GM19099 (cell line): ENCODE data around the gene PLAGL2.

ENCODE experiments used
- POLR2A ChIP-seq: IDR thresholded peaks from 3 replicates; pipeline ENCODE4 v1.6.1; 2011; ENCODE audit warnings: low read depth; ENCODE audit not compliant: insufficient read length; ENCODE audit errors: extremely low read depth

The PLAGL2 gene

GRCh38 chr20:32207626-32208498 is at the start of gene PLAGL2, which contains the start of gene POFUT1:
Gene PLAGL2 (minus strand): TSS chr20:32207743. CDS start chr20:32202178, 5,565 bp downstream.
Gene POFUT1 (plus strand): TSS chr20:32207880. CDS start chr20:32207942, 62 bp downstream.
- peak; percentile 91 for TF ChIP-seq POLR2A

- TF ChIP-seq POLR2A = no peak
Measured at GRCh38 chr20:32252189-32252588, 44.6 kb upstream of the PLAGL2 start.

GRCh38 chr20:32251470-32251869 is 43.9 kb upstream of the PLAGL2 start:
- TF ChIP-seq POLR2A = no peak

GRCh38 chr20:32249030-32249738 is 41.6 kb upstream of the PLAGL2 start:
- TF ChIP-seq POLR2A = no peak

- TF ChIP-seq POLR2A = no peak
Measured at GRCh38 chr20:32248043-32248442, 40.5 kb upstream of the PLAGL2 start.

GRCh38 chr20:32244959-32245358 is 37.4 kb upstream of the PLAGL2 start:
- no peak for TF ChIP-seq POLR2A

GRCh38 chr20:32244150-32244823 is 36.7 kb upstream of the PLAGL2 start:
- no peak for TF ChIP-seq POLR2A

- no peak for TF ChIP-seq POLR2A
Measured at GRCh38 chr20:32241807-32242206, 34.3 kb upstream of the PLAGL2 start.

- TF ChIP-seq POLR2A = no peak
Measured at GRCh38 chr20:32240205-32240604, 32.7 kb upstream of the PLAGL2 start.

GRCh38 chr20:32238483-32239425 is 31.2 kb upstream of the PLAGL2 start:
- TF ChIP-seq POLR2A = no peak

GRCh38 chr20:32237419-32237818 is 29.9 kb upstream of the PLAGL2 start:
- TF ChIP-seq POLR2A = no peak

GRCh38 chr20:32236819-32237218 is 29.3 kb upstream of the PLAGL2 start:
- TF ChIP-seq POLR2A = no peak

GRCh38 chr20:32236048-32236533 is 28.5 kb upstream of the PLAGL2 start:
- no peak for TF ChIP-seq POLR2A
